ENCODE measurements around the gene FOXL2.

FOXL2 gene

DNA sequence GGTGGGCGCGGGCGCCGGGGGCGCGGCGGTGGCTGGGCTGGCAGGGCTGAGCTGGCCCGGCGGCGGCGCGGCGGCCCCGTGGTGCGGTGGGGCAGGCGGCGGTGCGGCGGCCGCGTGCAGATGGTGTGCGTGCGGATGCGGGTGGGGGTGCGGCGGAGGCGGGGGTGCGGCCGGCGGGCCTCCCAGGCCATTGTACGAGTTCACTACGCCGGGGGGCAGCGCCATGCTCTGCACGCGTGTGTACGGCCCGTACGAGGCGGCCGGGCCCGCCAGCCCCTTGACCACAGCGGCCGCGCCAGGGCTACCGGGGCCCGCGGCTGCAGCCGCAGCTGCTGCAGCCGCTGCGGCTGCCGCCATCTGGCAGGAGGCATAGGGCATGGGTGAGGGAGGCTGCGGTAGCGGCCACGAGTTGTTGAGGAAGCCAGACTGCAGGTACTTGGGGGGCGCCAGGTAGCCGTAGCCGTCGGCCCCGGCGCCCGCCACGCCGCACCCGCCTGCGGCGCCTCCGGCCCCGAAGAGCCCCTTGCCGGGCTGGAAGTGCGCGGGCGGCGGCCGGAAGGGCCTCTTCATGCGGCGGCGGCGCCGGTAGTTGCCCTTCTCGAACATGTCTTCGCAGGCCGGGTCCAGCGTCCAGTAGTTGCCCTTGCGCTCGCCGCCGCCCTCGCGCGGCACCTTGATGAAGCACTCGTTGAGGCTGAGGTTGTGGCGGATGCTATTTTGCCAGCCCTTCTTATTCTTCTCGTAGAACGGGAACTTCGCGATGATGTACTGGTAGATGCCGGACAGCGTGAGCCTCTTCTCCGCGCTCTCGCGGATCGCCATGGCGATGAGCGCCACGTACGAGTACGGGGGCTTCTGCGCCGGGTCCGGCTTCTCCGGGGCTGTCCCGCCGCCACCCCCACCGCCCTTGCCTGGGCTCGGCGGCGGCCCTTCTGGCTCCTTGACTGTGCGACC lies 951 bp downstream of the FOXL2 start:
- no peak for DNase-seq (ENCODE audit: low read depth in 2 of 2)

- DNase-seq (ENCODE audit: low read depth in 2 of 2) = no peak
Observed at GRCh38 chr3:138944929-138945708, 1.8 kb downstream of the FOXL2 start.

DNA sequence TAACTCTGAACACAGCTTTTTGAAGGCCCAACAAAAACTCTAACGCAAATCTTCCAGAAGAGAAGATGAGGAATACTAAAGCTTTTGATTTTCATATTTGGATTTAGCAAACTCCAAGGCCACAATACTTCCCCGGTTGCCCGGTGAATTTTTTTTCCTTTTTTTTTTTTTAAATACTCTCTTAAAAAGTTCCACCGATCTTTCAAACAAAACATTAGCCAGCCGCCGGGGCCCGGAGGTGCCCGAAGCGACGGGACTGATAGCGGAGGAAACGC lies 2.3 kb downstream of the FOXL2 start:
- DNase-seq (ENCODE audit: low read depth in 2 of 2) = no peak

- no peak for DNase-seq (ENCODE audit: low read depth in 2 of 2)
Observed at GRCh38 chr3:138943724-138944653, 2.9 kb downstream of the FOXL2 start.

GRCh38 chr3:138942861-138943623 lies 3.9 kb downstream of the FOXL2 start:
- no peak for DNase-seq (ENCODE audit: low read depth in 2 of 2)

GRCh38 chr3:138942271-138942670 lies 4.7 kb downstream of the FOXL2 start:
- no peak for DNase-seq (ENCODE audit: low read depth in 2 of 2)

- no peak for DNase-seq (ENCODE audit: low read depth in 2 of 2)
Observed at GRCh38 chr3:138941259-138941885, 5.6 kb downstream of the FOXL2 start.

DNA sequence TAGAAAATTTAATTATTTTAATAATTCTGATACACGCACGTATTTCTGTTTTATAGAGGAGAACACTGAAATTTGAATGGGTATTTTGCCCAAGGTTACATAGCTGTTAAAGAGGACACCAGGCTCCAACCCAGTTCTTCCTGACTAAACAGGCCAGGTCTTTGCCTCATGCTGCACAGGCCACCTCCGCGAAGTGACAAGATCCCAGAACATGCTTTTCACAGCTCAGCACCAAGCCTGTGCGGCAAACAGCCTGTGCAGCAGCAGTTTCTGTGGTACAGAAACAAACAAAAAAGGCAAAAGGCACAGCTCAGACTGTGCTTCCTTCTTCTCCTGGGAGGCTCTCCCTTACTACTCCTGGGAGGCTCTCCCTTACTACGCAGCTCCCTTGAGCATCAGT lies 6.5 kb downstream of the FOXL2 start:
- DNase-seq (ENCODE audit: low read depth in 2 of 2) = no peak

- no peak for DNase-seq (ENCODE audit: low read depth in 2 of 2)
Observed at GRCh38 chr3:138939561-138940241, 7.2 kb downstream of the FOXL2 start.

DNA sequence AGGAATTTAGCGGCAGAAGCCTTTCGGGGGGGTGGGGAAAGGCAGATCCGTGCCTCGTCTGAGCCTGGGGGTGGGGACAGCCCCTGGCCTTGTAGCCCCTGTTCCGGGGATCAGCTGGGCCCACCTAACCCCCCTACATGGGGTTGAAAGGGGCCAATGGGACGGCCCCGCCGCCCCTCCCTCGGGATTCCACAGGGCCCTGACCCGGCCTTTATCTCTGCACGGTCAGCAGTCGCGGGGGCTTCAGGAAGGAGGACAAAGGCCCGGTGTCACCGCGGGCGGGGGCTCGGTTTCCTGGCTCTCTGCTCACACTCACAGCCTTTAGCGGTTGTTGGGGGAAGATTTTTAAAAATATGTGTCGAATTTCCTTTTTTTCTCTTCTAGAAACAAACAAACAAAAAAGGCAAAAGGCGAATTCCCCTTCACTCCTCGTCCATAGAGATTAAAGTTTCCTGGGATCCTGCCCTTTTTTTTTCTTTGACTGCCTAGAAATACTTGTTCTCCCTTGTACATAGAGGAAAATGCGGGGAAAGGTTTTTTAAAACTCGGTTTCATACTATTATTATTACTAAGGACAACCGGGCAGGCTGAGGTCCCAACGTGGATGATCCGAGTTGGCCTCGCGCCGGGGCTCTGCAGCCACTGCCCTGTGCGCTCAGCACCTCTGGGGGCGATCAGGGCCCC lies 7.9 kb downstream of the FOXL2 start:
- no peak for DNase-seq (ENCODE audit: low read depth in 2 of 2)

DNA sequence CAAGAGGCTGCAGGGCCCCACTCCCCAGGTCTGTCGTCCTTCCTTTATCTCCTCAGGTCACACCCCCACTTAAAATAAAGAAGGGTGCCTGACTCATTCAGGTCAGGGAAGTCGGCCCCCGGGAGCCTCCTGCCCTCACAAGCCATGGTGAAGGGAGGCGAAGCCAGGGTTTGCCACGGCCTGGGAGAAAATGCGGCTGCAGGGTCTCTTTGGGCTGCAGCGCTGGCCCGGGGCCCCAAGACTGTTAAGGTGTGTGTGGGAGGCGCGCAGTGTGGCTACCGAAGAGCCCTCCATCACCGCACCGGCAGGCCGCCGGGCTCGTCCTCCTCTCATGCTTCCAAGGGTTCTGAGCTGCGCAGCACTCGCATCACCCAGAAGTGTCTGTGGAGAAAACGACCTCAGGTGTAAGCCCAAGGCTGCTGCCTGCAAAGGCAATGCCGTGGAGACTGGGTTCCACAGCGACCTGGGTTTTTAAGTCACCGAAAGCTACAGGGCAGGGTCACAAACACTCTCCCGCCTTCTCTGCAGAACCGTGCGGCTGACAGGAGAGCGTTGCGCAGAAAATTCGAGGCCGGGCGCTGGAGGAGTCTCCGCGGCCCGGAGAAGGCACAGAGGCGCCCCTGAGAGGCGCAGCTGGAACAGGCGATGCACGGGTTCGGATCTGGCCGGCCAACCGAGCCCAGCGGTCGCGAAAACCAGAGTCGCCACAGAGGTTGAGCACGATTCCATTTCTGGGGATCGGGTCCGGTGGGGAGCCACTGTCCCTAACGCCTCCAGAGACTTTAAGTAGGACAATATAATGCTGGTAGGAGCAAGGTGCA lies 8.7 kb downstream of the FOXL2 start:
- no peak for DNase-seq (ENCODE audit: low read depth in 2 of 2)

DNA sequence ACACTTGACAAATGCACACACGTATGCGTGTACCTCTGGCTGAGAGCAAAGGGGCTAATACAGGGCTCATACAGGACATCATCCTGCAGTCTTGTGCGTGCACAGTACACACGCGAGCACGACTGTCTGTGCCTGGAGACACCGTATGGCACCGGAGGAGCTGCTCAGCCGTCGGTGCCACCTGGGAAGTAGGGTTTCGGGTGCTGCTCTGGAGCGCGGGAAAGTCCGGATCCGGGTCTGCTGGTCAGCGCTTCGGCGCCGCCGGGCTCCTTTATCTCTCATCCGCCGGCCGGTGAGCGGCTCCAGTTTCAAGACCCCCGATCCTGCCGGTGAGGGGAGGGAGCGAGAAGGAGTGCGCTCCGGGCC lies 9.3 kb downstream of the FOXL2 start:
- DNase-seq (ENCODE audit: low read depth in 2 of 2) = no peak

DNA sequence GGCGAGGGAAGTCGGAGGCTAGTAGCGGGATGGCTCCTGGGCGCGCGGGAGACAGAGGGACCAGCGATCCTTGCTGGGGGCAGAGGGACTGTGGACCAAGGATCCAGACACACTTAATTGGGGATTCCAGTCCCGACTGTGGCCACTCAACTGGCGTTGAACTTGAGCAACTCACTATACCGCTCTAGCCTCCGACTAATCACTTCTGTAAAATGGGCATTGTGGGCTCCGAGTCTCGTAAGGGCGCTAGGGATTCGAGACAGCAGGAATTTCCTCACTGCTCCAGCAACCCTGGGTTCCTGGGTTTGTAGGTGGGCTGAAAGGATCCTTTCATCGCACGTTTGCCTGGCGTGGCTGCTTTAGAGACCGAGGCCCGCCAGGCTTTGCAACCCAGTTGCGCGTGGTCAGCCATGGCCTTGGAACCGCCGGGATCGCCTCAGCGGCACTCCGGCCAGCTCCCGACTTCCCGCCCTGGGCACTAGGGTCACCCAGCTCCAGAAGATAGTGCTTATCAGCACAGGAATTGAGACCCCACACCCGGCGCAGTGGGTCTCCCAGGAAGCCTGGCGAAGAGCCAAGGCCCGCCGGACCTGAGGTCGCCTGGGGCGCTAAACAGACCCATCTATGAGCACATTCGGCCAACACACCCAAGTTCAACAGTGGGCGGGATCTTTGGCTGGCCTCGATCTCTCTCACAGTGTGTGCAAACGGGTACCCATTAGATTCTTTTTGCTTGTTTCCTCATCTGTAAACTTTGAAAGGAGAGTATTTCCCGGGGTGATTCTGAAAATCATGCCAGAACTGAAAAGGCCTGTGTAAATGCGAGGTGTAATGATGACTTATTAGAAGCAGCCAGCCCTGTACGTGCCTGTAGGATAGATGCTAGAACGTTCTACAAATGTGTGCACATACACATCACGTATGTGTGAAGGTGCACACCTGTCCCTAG lies 9.9 kb downstream of the FOXL2 start:
- no peak for DNase-seq (ENCODE audit: low read depth in 2 of 2)

DNA sequence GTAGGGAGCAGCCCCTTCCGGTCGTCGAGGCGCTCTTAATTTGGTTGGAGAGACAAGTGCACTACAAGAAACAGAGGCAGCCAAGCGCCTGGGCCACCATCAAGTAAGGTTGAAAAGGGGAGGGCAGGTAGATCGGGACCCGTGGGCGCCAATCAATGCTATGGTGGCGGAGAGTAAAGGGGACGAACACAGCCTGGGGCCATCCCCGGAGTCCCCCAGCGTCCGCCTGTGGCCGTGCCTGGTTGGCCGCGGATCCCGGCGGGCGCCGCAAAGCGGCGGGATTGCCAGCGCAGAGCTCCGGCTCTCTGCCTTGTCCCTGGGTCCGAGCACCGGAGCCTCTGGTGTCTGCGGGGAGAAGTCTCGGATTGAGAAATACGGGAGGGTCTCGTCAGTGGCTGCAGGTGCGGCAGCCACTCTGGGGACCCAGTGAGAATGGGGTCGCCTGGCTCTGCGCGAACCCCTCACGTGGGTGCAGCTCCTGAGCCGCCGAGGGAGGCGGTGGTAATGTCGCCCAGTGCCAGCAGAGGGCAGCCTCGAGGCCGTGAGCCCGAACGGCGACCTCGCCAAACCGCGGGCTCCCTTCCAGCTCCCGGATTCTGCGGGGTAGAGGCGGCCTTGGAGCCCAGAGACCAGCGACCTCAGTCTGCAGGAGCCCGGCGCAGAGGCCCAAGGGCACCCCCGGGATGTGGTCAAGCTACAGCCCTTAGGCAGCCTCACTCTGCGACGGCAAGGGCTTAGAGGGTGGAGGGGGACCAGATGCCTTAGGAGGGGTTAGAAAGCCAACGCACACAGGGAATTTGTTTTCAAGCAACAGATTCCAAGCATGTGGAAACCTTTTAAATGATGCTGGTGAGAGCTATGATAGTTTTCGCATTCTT lies 10.8 kb downstream of the FOXL2 start:
- DNase-seq (ENCODE audit: low read depth in 2 of 2) = peak; percentile 22 to 62

- no peak for DNase-seq (ENCODE audit: low read depth in 2 of 2)
Observed at GRCh38 chr3:138935505-138935862, 11.5 kb downstream of the FOXL2 start.

DNA sequence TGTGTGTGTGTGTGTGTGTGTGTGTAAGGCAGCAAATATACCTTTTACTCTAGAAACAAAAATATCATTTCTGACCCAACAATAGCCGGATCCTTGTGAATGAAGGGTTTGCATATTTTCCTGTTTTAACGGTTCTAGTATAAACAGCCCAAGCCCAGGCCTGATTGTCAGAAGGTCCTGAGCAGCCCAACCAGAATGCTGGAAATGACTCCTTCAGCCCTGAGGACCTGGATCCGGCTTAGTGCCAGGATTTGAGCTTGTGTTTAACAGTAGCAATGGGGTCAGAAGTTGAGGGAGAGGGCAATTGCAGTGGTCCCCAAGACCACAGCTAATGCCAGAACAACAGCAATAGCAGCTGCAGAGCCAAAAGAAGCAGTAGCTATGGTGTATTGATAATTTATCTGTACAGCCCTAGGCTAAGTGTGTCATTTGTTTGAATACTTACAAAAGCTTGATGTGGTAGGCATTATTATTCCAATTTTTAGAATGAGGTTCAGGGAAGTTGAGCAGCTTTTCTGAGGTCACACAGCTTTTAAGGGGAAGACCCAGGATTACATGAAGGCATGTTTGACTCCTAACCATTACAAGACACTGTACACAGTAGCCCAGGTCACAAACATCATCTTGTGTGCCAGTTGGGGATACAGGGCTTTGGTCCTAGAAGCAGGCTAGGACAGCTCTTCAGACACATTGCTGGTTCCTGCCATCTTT lies 12.8 kb downstream of the FOXL2 start:
- DNase-seq (ENCODE audit: low read depth in 2 of 2) = no peak

Data from stimulated activated CD4-positive, alpha-beta T cell treated with anti-CD3 and anti-CD28 coated beads, Interleukin-1b, Interleukin-23, amount 100 ng/mL, for 1 hour (primary cell).